NCI-H2029 treated with DMSO at 0.1 percent for 48 hours (cell line): Measurements from ENCODE around the gene DUSP22.

ENCODE experiments used
- DNase-seq: peaks from one replicate; lab custom pipeline; 2025; lab: John Stamatoyannopoulos, UW

Gene DUSP22

GRCh38 chr6:340186-340955, 48.1 kb downstream of the DUSP22 start:
- DNase-seq: no peak

- DNase-seq: no peak
Measured at GRCh38 chr6:340991-341827, 48.9 kb downstream of the DUSP22 start.

- DNase-seq: no peak
Measured at GRCh38 chr6:341914-342831, 49.9 kb downstream of the DUSP22 start.

- no peak for DNase-seq
Measured at GRCh38 chr6:342832-343179, 50.5 kb downstream of the DUSP22 start.

GRCh38 chr6:343226-343935, 51.1 kb downstream of the DUSP22 start:
- DNase-seq: no peak

GRCh38 chr6:343960-344815, 51.9 kb downstream of the DUSP22 start:
- DNase-seq: no peak

GRCh38 chr6:344816-345340, 52.6 kb downstream of the DUSP22 start:
- DNase-seq: no peak

- no peak for DNase-seq
Measured at GRCh38 chr6:345747-346385, 53.6 kb downstream of the DUSP22 start.

- no peak for DNase-seq
Measured at GRCh38 chr6:346386-347030, 54.2 kb downstream of the DUSP22 start.

GRCh38 chr6:347232-347631, 54.9 kb downstream of the DUSP22 start:
- DNase-seq: no peak

- no peak for DNase-seq
Measured at GRCh38 chr6:347951-348859, 55.9 kb downstream of the DUSP22 start.

- DNase-seq: no peak
Measured at GRCh38 chr6:348860-349396, 56.6 kb downstream of the DUSP22 start.

GRCh38 chr6:349491-349921, 57.2 kb downstream of the DUSP22 start:
- DNase-seq: no peak

GRCh38 chr6:350371-350770, 58.1 kb downstream of the DUSP22 start:
- DNase-seq: no peak

GRCh38 chr6:351011-351866, 59.0 kb downstream of the DUSP22 start:
- no peak for DNase-seq

GRCh38 chr6:351867-352289, 59.6 kb downstream of the DUSP22 start:
- no peak for DNase-seq

GRCh38 chr6:352474-352873, 60.2 kb downstream of the DUSP22 start:
- DNase-seq: no peak
